ENCODE data around the gene CPNE4.

Gene CPNE4

DNA sequence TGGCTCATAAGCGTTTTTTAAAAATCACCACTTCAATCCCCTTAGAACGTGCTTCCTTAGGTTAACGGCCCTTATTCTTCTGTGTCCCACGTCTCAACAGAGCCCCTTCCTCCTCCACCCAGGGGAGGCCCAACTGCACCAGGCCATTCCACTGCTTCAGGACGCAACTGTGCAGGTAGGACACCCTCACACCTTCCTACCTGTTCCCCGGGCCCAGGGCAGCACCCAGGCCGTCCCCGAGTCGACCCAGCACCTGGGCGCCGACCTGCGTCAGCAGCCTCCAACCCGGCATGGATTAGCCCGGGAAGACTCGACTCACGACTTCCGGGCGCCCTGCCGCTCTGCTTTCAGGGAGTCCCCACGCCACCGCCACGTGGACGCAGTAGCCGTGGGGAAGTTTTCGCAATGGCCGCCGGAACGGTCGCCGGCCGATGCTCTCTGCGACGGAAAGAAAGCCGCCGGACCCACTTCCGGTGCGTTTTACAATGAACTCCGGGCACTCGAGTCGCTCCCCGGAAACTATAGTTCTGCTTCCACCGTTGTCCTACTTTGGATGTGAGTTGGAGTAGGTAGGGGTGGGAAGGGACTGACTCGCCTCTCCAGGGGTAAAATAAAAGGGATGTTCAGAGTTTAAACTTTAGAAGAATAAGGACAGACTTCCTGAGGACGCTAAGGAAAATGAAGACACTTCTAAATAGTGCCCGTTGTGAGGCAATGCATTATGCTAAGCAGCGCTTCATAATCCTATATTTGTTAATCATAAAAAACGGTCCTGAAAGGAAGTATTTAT, 532.1 kb downstream of the CPNE4 start, which contains the start of gene MRPL3:
TSS of gene MRPL3 (minus strand) at position 442 of the 790 bp plus-strand sequence. CDS start at position 292, 150 bp downstream.
- Histone ChIP-seq H4K20me1 (ENCODE audit: insufficient read depth) (no peaks in the 10 kb centered on the region; the same call in 1 of the 2 replicates), H3K4me1 (ENCODE audit: low read depth, poor library complexity, severe bottlenecking) (peaks cover 15% of the 10 kb centered on the region), H3K27me3 (ENCODE audit: insufficient read depth, low read depth) (no peaks in the 10 kb centered on the region), H3K36me3 (ENCODE audit: insufficient read depth) (peaks cover 16% of the 10 kb centered on the region; the same call in 1 of the 2 replicates), H3K79me2 (ENCODE audit: insufficient read depth, low read depth) (peaks cover 37% of the 10 kb centered on the region), H3K9ac (peak within 1 kb of the TSS; percentile 99), H2AFZ (ENCODE audit: low read depth) (peak within 1 kb of the TSS; percentile 80), H3K27ac (peak within 1 kb of the TSS; percentile 83), H3K4me2 (peak within 1 kb of the TSS; percentile 95), H3K4me3 (IDR thresholded peaks at IDR 0.05; ENCODE audit: insufficient read depth, low read depth, low read length) (peak within 1 kb of the TSS; percentile 95)
- TF ChIP-seq, protein P1, sequence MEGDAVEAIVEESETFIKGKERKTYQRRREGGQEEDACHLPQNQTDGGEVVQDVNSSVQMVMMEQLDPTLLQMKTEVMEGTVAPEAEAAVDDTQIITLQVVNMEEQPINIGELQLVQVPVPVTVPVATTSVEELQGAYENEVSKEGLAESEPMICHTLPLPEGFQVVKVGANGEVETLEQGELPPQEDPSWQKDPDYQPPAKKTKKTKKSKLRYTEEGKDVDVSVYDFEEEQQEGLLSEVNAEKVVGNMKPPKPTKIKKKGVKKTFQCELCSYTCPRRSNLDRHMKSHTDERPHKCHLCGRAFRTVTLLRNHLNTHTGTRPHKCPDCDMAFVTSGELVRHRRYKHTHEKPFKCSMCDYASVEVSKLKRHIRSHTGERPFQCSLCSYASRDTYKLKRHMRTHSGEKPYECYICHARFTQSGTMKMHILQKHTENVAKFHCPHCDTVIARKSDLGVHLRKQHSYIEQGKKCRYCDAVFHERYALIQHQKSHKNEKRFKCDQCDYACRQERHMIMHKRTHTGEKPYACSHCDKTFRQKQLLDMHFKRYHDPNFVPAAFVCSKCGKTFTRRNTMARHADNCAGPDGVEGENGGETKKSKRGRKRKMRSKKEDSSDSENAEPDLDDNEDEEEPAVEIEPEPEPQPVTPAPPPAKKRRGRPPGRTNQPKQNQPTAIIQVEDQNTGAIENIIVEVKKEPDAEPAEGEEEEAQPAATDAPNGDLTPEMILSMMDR (conservative IDR thresholded peaks at IDR 0.05; ENCODE audit: low read depth, low read length), result no peak

DNA sequence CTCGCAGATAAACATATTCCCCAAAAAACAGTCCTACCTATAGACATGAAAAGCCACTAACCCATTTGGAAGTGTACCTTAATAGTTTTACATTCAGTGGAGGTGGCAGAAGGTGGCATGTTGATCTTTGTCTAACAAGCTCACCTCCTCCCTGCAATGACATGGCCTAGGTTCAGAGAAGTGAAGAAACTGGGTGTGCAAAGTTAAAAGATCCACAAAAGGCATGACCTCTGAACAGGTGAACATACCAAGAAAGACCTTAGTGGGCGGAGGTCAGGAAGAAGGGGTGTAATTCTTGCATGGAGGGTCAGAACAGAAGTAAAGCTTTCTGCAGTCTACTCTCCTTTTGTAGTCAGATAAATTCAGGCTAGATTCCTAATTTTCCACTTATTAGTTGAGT, 532.9 kb downstream of the CPNE4 start:
- Histone ChIP-seq H2AFZ (ENCODE audit: low read depth) (peak overlapping the region; percentile 80), H3K9ac (peak overlapping the region; percentile 99), H3K4me3 (IDR thresholded peaks at IDR 0.05; ENCODE audit: insufficient read depth, low read depth, low read length) (peak overlapping the region; percentile 95), H3K27me3 (ENCODE audit: insufficient read depth, low read depth) (no peaks in the 10 kb centered on the region), H3K4me1 (ENCODE audit: low read depth, poor library complexity, severe bottlenecking) (peaks cover 15% of the 10 kb centered on the region), H4K20me1 (ENCODE audit: insufficient read depth) (no peaks in the 10 kb centered on the region; the same call in 1 of the 2 replicates), H3K79me2 (ENCODE audit: insufficient read depth, low read depth) (peaks cover 37% of the 10 kb centered on the region), H3K36me3 (ENCODE audit: insufficient read depth) (peaks cover 24% of the 10 kb centered on the region; the same call in 1 of the 2 replicates), H3K27ac (peak overlapping the region; percentile 83), H3K4me2 (peak overlapping the region; percentile 95)
- TF ChIP-seq, protein P1 (conservative IDR thresholded peaks at IDR 0.05; ENCODE audit: low read depth, low read length), result no peak

DNA sequence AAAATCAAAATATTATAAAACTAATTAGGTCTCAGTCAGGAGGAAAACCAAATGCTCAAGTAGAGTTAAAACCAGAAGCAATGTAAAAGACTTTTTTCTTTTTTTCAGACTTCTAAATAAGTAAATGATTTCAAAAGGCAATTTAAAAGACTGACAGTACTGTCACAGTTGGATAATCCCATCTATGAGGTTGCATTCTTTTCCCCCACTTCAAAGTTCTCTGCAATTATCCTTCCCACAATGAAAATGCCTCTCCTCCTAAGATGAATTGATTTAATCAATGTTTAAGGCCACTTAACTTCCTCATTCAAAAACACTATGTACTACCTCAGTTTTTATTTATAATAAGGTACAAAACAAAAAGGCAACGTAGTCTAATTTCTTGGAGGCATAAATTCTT, 540.1 kb downstream of the CPNE4 start:
- Histone ChIP-seq H3K9ac (no peak overlapping the region), H3K36me3 (ENCODE audit: insufficient read depth) (peaks cover 16% of the 10 kb centered on the region), H2AFZ (ENCODE audit: low read depth) (no peak overlapping the region), H4K20me1 (ENCODE audit: insufficient read depth) (peaks cover 3% of the 10 kb centered on the region; the same call in 1 of the 2 replicates), H3K27me3 (ENCODE audit: insufficient read depth, low read depth) (no peaks in the 10 kb centered on the region), H3K4me2 (no peak overlapping the region), H3K4me1 (ENCODE audit: low read depth, poor library complexity, severe bottlenecking) (no peaks in the 10 kb centered on the region), H3K79me2 (ENCODE audit: insufficient read depth, low read depth) (peaks cover 5% of the 10 kb centered on the region), H3K4me3 (IDR thresholded peaks at IDR 0.05; ENCODE audit: insufficient read depth, low read depth, low read length) (no peak overlapping the region), H3K27ac (no peak overlapping the region)
- TF ChIP-seq, protein P1 (conservative IDR thresholded peaks at IDR 0.05; ENCODE audit: low read depth, low read length), result no peak

DNA sequence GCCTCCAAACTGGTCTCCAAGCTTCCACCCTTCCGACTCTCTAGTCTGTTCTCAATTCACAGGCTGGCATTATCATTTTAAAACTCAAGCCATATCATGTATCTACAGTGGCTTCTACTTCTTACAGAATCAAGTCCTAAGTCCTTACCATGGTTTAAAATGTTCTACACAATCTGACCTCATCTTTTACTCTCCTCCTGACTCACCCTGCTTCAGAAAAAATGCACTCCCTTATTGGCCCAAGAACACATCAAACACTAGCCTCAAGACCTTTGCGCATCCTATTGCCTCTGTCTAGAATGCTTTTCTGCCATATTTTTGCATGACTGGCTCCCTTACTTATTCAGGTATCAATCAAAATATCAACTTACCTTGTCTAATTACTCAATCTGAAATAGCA, 543.0 kb downstream of the CPNE4 start:
- TF ChIP-seq, protein P1 (conservative IDR thresholded peaks at IDR 0.05; ENCODE audit: low read depth, low read length), result no peak
- Histone ChIP-seq H3K79me2 (ENCODE audit: insufficient read depth, low read depth) (no peaks in the 10 kb centered on the region; the same call in 1 of the 2 replicates), H3K4me2 (no peak overlapping the region), H3K27me3 (ENCODE audit: insufficient read depth, low read depth) (no peaks in the 10 kb centered on the region), H3K9ac (no peak overlapping the region), H3K36me3 (ENCODE audit: insufficient read depth) (peaks cover 2% of the 10 kb centered on the region), H4K20me1 (ENCODE audit: insufficient read depth) (peaks cover 3% of the 10 kb centered on the region; the same call in 1 of the 2 replicates), H3K4me1 (ENCODE audit: low read depth, poor library complexity, severe bottlenecking) (no peaks in the 10 kb centered on the region), H2AFZ (ENCODE audit: low read depth) (no peak overlapping the region), H3K27ac (no peak overlapping the region), H3K4me3 (IDR thresholded peaks at IDR 0.05; ENCODE audit: insufficient read depth, low read depth, low read length) (no peak overlapping the region)

Measured in KMS-11 (cell line).